SIG-M5 (cell line): ENCODE measurements around the gene CHRNA4.
"Not testable (repeated sequence)": the region's sequence is repeated elsewhere in the genome, so short reads cannot be mapped to it uniquely, and the experiment has no call there.

ENCODE experiments used
- DNase-seq: peaks from one replicate; lab custom pipeline; 2025; lab: John Stamatoyannopoulos, UW

Gene CHRNA4

GRCh38 chr20:63348828-63349515 lies 12.2 kb downstream of the CHRNA4 start:
- no peak for DNase-seq

- no peak for DNase-seq
Measured at GRCh38 chr20:63347950-63348827, 13.0 kb downstream of the CHRNA4 start.

GRCh38 chr20:63347081-63347741 lies 13.9 kb downstream of the CHRNA4 start:
- DNase-seq: no peak

- no peak for DNase-seq
Measured at GRCh38 chr20:63346131-63347080, 14.7 kb downstream of the CHRNA4 start.

- DNase-seq: no peak
Measured at GRCh38 chr20:63345328-63346100, 15.6 kb downstream of the CHRNA4 start.

- no peak for DNase-seq
Measured at GRCh38 chr20:63344616-63345327, 16.4 kb downstream of the CHRNA4 start.

GRCh38 chr20:63343460-63344445 lies 17.4 kb downstream of the CHRNA4 start:
- no peak for DNase-seq

GRCh38 chr20:63342561-63343459 lies 18.3 kb downstream of the CHRNA4 start:
- DNase-seq: no peak

GRCh38 chr20:63340158-63340688 lies 20.9 kb downstream of the CHRNA4 start:
- DNase-seq: not testable (repeated sequence)

- DNase-seq: not testable (repeated sequence)
Measured at GRCh38 chr20:63339154-63340094, 21.7 kb downstream of the CHRNA4 start.

GRCh38 chr20:63337786-63338420 lies 23.2 kb downstream of the CHRNA4 start:
- DNase-seq: no peak

- no peak for DNase-seq
Measured at GRCh38 chr20:63336232-63336752, 24.9 kb downstream of the CHRNA4 start.

GRCh38 chr20:63335711-63336110 lies 25.4 kb downstream of the CHRNA4 start:
- DNase-seq: no peak

- not testable (repeated sequence) for DNase-seq
Measured at GRCh38 chr20:63335060-63335459, 26.1 kb downstream of the CHRNA4 start.

GRCh38 chr20:63334356-63334755 lies 26.8 kb downstream of the CHRNA4 start:
- no peak for DNase-seq
